ENCODE data around the gene ANKK1.

Gene ANKK1

DNA sequence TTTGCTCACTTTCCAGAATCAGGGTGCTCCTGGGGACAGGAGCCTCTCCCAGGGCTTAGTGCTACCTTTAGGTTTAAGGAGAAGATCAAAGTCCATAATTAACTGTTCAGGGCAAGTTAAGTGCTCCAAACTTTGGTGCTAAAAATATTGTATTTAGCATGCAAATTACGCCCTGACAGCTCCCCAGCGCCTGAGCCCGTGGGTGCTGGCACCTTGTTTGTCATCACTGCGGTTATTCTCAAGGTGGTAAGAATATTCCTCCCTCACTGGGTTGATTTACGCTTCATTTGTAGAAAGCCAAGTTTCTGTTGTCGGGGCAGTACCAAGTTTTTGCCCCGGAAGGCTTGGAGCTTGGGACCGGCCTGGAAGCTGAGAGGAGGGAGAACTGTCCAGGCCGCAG lies 21.3 kb downstream of the ANKK1 start:
- no peak for DNase-seq (ENCODE audit: low spot score)

DNA sequence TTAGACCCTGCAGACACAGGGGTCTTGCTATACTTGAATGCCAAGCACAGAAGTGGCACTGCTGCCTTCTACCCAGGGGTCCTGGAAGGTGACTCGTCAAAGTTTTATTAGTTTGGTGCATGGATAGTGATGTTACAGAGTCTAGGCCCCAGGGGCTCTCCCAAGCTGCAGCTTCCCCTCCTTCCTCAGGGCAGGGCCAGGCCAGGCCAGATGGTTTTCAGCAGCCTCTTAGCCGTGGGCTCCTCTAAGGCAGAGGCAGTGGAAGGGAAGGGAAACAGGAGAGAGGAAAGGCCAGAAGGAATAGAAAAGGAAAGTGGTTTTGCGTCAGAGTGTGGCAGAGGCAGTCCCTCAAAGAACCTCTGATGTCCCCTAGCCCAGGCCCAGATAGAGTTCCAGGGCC lies 21.9 kb downstream of the ANKK1 start:
- DNase-seq (ENCODE audit: low spot score): no peak

DNA sequence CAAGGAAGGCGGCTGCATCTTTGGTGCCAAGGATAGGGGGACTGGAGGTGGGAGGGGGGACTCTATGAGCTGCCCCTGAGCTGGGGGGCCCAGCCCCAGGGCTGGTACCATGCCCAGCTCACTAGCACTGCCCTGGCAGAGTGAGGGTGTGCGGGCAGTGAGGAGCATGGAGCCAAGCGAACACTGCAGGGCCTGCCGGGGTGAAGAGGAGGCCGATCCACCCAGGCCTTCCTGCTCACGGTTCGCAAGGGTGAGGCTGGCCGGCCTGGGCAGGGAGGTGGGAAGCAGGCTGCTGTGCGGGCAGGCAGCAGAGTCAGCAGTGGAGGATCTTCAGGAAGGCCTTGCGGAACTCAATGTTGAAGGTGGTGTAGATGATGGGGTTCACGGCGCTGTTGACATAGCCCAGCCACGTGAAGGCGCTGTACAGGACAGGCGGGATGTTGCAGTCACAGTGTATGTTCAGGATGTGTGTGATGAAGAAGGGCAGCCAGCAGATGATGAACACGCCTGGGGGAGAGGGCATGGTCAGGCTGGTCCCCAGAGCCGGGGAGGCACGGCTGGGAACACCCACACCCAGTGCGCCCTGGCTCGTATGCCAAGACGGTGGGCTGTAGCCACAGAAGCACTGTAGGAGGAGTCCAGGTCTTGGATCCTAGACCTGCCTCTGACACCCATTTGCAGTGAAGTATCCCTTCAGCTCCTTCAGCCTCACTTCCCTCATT lies 23.0 kb downstream of the ANKK1 start:
- DNase-seq (ENCODE audit: low spot score): no peak

DNA sequence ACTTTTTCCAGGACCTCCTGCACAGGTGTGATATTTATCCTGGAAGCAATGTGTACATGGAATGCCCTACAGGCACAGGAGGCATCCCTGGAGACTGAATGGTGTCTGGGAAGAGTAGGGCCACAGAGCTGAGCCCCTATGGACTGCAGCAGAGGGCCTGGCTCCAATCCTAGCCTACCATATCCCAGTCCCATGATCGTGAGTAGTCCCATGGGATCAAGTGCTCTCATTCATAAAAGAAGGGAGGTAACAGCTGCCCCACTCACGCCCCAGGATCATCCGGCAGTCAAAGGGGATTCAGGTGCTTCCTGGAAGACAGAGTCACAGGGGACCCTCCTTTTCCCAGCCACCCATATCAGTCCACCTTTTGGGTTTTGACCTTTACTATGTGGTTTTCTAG lies 24.0 kb downstream of the ANKK1 start:
- DNase-seq (ENCODE audit: low spot score): no peak

DNA sequence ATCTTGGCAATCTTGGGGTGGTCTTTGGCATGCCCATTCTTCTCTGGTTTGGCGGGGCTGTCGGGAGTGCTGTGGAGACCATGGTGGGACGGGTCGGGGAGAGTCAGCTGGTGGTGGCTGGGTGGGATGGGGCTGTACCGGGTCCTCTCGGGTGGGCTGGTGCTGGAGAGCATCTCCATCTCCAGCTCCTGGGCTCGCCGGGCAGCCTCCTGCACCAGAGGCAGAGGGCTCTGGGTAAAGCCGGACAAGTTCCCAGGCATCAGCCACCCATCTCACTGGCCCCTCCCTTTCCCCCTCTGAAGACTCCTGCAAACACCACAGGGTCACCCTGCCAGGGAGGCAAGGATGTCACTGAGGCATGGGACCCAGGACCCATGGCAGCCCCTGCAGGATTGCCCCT lies 25.1 kb downstream of the ANKK1 start:
- DNase-seq (ENCODE audit: low spot score): no peak

DNA sequence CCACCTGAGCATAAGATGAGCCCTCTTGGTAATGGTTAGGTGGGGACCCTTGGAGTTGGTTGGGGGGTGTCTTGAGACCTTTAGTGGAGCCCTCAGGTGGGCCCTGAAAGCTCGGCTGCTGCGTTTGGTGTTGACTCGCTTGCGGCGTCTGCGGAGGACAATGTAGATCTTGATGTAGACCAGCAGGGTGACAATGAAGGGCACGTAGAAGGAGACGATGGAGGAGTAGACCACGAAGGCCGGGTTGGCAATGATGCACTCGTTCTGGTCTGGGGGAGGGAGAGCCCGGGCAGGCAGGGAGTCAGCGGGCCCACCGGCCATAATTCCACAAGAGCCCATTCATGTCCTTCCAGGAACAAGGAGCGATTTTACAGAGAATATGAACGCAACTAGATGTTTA lies 27.8 kb downstream of the ANKK1 start:
- DNase-seq (ENCODE audit: low spot score): no peak

DNA sequence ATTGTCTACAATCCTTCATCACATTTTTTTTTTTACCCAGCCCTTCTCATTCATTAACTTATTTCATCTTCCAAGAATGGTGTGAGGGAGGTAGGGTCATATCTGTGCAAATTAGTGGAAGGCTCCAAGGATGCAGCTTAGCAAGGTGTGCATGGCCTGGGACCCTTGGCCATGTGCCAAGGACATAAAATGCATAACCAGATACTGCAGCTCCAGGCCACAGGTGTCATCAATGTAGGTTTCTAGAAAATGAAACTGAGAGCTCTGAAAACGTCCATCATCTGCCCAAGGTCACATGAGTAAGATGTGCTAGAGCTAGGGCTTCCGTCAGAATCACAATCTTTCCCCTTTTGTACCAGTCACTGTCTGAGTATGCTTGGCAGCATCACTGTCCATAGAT lies 29.8 kb downstream of the ANKK1 start:
- DNase-seq (ENCODE audit: low spot score): peak; percentile 1

DNA sequence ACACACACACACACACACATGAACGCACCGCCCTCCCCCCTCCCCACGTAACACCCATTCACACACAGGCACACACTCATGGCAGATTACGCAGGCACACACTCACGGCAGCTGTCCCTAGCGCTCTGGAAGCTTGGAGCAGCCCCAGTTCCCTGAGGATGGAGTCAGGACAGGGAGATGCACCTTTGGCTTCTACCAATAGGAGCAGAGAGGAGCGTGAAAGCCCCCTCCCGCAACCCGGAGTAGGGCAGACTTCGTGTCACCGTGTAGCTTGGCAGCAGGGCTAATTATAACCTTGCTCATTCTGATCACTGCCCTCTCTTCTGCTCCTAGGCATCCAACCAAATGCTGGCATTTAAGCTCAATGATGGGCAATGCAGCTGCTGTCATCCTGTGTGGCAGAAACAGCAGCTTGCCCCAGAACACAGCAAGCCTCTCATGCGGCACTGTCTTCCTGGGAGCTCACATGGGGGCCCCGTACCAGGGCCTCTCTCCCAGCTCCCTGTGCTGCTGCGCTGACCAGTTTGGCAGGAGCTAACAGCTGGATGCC lies 31.9 kb downstream of the ANKK1 start:
- DNase-seq (ENCODE audit: low spot score): no peak

DNA sequence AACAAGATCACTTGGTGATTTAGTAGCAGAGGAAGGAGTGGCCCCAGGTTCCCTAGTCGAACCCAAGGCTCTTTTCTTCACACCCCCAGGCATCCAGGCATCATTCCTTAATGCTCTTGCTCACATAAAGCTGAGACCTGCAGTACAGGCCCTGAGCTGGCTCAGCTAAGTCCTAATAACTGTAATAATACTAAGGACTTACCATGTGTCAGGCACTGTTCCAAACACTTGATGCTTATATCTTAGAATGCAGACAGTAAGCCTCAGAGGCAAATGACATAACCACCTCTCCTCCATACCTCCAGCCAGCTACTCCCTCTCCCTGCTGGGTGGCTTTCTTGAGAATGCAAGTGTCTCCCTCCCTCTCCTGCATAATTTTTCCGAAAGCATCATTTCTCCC lies 33.2 kb downstream of the ANKK1 start:
- DNase-seq (ENCODE audit: low spot score): no peak

DNA sequence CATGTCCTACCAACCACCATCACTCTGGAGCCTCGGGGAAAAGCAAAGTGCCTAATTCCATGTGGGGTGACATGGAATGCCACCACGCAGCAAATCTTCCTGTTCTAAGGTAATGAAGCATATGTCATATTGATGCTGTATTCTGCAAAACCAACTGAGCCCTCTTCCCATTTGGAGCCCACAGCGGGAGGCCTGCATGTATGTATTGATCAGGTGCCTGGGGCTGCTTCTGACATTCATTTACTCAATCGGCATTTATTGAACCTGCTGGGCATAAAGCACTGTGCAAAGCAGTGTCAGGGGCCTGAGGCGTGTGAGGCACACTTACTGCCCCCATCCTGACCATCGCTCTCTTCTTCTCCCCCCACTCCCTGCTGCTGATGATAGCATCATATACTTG lies 39.1 kb downstream of the ANKK1 start:
- DNase-seq (ENCODE audit: low spot score): no peak

DNA sequence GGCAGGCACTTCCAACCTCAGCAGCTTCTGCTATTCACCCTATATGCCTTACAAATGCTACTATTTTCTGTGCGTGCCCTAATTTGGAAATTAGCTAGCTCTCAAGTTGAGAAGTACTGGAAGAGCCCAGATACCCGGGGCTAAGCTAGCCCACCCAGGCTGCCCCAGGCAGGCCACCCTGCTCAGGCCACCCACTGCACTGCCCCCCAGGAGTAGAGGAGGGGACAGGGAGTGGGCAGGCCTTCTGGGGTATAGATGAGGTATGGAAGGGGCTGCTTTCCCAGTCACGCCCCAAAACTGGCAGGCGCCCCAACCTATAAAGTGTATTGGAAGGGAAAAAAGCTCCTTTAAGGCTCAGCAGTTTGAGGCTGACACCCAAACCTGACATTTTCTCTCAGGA lies 44.2 kb downstream of the ANKK1 start:
- DNase-seq (ENCODE audit: low spot score): no peak

DNA sequence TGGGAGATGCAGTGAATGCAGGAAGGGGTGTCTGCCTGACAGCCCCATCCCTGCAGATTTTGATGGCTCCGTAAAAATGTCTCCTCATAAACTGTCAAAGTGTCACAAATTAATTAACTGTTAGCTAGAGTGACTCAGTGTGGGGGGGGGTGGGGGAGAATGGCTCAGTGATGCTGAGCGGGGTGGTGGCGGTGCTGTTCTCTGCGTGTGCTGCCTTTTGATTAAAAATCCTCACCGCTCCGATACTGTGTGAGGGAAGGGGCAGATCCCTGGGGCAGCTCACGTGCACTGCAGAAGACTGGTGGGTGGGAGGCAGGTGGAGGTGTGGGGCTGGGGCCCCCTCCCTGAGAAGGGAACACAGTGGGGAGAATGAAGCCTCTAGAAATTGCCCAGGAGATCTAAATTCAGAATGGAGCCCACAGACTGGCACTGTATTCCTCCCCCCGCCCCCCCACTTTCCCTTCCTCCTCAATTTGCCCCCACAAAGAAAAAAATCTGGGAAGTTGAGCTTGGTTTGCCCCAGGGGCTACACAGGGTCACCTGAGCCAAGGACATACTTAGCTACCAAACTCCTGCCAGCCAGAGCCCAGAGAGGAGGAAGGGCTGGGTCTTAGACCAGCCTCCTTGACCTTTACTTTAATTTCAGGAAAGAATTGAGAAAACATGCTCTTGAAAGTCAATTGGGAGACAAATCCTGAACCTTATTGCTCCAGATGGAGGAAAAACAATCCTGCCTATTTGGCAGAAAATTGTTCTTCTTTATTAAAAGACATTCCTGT lies 47.8 kb downstream of the ANKK1 start:
- no peak for DNase-seq (ENCODE audit: low spot score)

DNA sequence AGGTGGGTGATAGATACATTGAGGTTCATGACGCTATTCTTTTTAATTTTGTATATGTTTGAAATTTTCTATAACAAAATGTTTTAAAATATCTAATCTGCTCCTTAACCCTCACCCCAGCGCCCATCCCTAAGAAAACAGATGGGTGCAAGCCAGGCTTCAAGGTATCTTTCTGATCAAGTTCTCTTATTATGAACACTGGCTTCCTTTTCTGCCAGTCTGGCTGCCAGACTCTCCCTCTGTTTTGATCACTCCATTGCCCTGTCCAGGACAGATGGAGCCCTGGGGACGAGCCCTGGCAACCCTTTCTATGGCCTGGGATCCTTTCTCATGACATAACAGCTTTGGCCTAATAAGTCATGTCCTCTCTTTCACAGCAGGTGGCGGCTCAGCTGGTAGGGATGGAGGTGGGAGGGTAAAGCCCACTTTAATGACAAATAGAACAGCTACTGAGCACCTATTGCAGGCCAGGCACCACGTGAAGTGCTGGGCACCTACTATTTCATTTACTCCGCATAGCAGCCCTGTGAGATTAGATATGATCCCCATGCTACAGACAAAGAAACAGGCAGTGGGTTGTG lies 49.2 kb downstream of the ANKK1 start:
- DNase-seq (ENCODE audit: low spot score): no peak

DNA sequence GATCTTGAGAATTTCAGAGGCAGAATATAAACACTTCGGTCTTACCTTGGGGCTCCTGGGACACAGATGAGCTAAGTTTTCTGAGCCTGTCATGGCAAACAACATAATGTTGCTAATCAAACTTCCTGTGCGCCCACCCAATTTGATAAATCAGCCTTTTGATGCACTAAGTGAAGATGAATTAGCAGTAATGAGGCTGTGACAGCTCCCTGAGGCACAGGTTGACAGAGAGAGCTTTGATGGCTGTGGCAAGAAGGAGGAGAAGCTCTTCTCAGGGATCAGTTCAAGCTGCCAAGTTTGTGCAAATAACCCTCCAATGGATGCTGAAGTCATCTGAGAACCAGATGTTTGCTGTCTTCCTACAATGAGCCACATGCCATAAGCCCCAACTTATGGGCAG lies 53.2 kb downstream of the ANKK1 start:
- no peak for DNase-seq (ENCODE audit: low spot score)

DNA sequence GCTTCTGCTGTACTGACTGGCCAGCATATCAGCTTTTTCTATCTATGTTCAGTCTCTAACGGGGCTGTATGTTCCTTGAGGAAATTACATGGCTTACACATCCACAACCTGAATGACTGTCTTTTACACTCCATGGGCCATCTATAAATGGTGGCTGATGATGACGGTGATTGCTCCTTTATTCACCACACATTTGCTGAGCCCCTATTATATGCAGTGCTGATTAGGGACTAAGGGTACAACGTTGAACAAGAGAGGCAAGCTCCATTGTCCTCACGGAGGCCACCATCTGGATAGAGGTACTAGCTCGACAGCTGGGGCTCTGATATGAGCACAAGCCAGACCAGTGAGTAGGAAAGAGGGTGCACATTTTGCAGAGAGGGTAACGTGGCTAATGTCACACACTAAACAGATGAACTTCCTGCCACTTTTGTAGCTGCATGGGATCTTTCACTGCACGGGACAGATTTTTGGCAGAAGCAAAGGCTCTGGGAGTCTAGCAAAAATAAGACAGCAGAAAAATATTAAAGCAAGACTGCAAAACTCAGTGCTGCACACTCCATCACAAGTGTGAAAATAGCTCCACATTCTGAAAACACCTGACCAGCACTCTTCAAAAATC lies 57.0 kb downstream of the ANKK1 start:
- no peak for DNase-seq (ENCODE audit: low spot score)

DNA sequence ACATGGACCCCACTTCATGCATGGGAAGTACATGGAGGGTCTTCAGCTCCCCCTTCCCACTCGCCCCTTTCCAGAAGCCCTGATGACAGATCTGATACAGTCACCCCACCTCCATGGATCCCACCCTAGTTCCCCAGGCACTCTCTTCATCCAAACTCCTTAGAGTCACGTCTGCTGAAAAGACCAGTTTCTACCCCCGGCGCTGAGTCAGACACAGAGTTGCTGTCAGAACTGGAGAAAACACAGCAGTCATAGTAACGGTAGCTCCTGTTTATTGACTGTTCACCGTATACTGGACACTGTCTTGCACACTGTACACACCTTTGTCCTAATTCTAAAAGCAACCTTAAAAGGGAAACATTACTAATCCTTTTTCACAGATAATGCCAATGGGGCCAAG lies 58.5 kb downstream of the ANKK1 start:
- no peak for DNase-seq (ENCODE audit: low spot score)

DNA sequence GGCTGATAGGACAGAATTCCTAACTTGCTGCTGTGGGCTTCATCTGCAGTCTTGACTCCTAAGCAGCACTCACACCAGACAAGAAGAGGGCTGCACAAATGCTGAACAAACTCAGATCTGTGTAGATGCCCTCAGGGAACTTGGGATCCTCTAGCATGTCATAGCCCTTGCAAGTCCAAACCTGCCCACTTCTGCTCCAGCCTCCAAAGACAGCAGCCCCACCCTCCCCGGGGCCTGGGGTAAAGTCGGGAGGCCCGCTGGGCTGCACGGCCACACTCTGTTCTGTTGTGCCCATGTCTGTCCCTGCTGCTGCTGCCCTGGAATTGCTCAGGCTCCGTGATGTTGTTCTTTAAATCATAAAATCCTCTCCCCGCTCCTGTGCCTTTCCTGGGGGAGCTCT lies 59.4 kb downstream of the ANKK1 start:
- DNase-seq (ENCODE audit: low spot score): no peak

DNA sequence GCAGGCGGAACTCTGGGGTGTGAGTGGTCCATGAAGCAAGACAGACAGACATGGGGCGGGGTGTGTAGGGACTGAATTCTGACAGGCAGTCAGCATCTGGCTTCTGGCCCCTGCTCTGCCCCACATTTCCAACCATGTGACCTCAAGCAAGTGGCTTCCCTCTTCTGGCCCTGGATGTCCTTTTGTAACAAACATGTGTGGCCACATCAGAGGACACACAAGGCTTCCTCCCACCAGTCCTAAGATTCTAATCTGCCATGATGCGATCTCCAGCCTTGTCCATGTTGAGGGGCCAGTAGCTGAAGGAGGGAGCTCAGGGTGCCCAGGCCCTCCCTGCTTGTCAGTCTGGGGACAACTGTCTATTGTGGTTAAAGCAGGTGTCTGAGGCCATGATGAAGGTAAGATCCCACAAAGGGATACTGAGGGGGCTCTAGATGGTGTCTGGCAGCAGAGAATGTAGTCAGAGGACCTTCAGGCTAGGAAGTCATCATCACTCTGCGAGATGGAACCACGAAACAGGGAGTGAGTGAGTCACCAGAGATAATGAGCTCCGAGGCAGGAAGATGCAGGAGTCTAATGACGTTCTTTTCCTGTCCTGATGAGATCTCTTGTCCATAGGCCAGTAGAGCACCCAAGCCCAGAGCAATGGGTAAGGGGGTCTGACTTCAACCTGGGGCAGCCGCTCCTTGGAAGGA lies 60.2 kb downstream of the ANKK1 start:
- DNase-seq (ENCODE audit: low spot score): no peak

DNA sequence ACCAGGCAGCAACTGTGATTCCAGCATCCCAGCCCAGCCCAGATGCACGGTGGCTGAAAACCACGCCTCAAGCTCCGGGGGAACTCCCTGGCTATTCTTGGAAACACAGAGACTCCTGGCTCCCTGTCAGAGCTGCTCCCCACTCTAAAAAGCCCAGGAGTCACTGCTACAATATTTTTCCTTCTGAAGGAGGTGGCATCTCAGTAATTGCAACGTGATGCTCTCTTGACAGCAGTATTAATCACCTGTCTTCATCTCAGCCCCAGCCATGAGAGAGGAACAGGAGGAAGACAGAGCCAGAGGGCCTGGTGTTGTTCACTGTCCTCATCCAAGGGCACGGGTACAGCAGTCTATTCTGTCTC lies 60.7 kb downstream of the ANKK1 start:
- no peak for DNase-seq (ENCODE audit: low spot score)

DNA sequence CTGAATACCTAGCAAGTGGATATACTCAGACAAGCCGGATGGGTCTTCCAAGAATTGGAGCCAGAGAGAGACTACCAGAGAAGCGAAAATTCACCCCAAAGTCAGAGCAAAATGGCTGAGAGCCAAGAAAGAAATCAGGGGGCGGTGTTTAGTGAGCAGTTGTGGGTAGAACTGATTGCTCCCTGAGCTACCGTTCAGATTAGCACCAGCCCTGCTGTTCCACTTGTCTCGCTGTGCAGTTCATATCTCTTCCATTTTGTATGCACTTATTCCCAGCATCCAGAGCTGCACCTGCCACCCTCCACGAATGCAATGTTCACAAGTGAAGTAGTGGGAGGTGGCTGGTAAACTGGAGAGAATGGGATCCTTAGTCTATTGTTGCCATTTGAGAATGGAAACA lies 62.2 kb downstream of the ANKK1 start:
- no peak for DNase-seq (ENCODE audit: low spot score)
